HL-60 (cell line): Measurements from ENCODE around the gene MT1B.

ENCODE experiments used
- DNase-seq, 2 experiments: peaks; one replicate each; pipeline ENCODE4 v3.0.0-alpha.2; 2010 to 2020; ENCODE audit warnings: low read depth in 1 of 2, low spot score in 1 of 2
- H3K27ac ChIP-seq: fragments of 250-450 bp; sonication (Bioruptor Pico); replicated peaks from 2 replicates; pipeline ENCODE4 v1.5.1; 2020; ENCODE audit warnings: mild to moderate bottlenecking, moderate library complexity
- H3K27me3 ChIP-seq: fragments of 250-450 bp; sonication (Bioruptor Pico); 2 replicates; pipeline ENCODE4 v1.5.1; 2021; ENCODE audit warnings: mild to moderate bottlenecking, moderate library complexity; ENCODE audit not compliant: insufficient read depth, poor library complexity, severe bottlenecking
- H3K4me3 ChIP-seq: replicated peaks from 2 replicates; pipeline ENCODE4 v1.5.1; 2011; ENCODE audit warnings: mild to moderate bottlenecking, control low read depth, low read length; ENCODE audit not compliant: insufficient read depth
- GABPA ChIP-seq: IDR thresholded peaks from 2 replicates; pipeline ENCODE4 v1.6.1; 2012; ENCODE audit warnings: low read depth
- POLR2AphosphoS5 ChIP-seq: IDR thresholded peaks from 2 replicates; pipeline ENCODE4 v1.6.1; 2012; ENCODE audit warnings: low read depth
- SPI1 ChIP-seq: IDR thresholded peaks from 2 replicates; pipeline ENCODE4 v1.6.1; 2012; ENCODE audit warnings: low read depth, mild to moderate bottlenecking, borderline replicate concordance
- TF ChIP-seq, protein P1 (sequence below): IDR thresholded peaks from one replicate; pipeline ENCODE4 v1.5.1; 2011; ENCODE audit warnings: low read length, control low read depth, inconsistent platforms; ENCODE audit not compliant: insufficient read depth
- TF ChIP-seq, protein P2 (sequence below): IDR thresholded peaks from 2 replicates; pipeline ENCODE4 v1.6.1; 2012; ENCODE audit warnings: low read depth; ENCODE audit not compliant: insufficient replicate concordance

MT1B gene

DNA sequence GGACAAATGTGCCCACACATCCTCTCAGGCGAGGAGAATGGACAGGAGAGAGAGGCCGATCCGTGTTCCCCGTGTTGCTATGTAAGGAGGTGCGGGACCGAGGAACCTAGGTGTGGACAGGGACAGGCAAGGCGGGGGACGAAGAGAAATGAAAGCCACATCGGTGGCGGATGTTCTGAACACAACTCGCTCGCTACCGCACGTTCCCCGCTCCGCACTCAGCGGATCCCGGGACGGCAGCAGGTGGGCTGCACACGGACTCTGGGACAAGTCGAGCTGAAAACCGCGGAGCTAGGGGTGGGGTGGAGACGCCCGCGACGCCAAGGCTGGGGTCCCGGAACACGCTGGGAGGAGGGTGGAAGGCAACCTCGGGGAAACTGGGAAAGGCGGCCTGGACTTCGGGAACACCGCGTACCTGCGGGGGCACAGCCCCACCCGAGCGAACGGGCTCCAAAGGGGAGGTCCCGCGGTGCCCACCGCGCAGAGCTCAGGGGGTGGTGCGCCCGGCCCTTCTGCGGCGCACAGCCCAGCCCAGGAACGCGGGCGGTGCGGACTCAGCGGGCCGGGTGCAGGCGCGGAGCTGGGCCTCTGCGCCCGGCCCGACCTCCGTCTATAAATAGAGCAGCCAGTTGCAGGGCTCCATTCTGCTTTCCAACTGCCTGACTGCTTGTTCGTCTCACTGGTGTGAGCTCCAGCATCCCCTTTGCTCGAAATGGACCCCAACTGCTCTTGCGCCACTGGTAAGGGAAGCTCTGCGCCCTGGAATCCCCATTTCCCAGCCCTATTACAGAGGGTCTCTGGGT is 26.3 kb upstream of the MT1B start, which contains the start of gene MT1E:
MT1E (plus strand) TSS at position 642 of the 803 bp plus-strand sequence; CDS start at position 713, 71 bp downstream.
- H3K4me3 ChIP-seq = peak within 1 kb of the TSS; percentile 46
- no peak within 1 kb of the TSS; the same call in 1 of the 2 replicates for H3K27ac ChIP-seq
- TF ChIP-seq GABPA (no peak), POLR2AphosphoS5 (no peak), SPI1 (no peak)
- TF ChIP-seq, protein P1, sequence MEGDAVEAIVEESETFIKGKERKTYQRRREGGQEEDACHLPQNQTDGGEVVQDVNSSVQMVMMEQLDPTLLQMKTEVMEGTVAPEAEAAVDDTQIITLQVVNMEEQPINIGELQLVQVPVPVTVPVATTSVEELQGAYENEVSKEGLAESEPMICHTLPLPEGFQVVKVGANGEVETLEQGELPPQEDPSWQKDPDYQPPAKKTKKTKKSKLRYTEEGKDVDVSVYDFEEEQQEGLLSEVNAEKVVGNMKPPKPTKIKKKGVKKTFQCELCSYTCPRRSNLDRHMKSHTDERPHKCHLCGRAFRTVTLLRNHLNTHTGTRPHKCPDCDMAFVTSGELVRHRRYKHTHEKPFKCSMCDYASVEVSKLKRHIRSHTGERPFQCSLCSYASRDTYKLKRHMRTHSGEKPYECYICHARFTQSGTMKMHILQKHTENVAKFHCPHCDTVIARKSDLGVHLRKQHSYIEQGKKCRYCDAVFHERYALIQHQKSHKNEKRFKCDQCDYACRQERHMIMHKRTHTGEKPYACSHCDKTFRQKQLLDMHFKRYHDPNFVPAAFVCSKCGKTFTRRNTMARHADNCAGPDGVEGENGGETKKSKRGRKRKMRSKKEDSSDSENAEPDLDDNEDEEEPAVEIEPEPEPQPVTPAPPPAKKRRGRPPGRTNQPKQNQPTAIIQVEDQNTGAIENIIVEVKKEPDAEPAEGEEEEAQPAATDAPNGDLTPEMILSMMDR = no peak
- TF ChIP-seq, protein P2, sequence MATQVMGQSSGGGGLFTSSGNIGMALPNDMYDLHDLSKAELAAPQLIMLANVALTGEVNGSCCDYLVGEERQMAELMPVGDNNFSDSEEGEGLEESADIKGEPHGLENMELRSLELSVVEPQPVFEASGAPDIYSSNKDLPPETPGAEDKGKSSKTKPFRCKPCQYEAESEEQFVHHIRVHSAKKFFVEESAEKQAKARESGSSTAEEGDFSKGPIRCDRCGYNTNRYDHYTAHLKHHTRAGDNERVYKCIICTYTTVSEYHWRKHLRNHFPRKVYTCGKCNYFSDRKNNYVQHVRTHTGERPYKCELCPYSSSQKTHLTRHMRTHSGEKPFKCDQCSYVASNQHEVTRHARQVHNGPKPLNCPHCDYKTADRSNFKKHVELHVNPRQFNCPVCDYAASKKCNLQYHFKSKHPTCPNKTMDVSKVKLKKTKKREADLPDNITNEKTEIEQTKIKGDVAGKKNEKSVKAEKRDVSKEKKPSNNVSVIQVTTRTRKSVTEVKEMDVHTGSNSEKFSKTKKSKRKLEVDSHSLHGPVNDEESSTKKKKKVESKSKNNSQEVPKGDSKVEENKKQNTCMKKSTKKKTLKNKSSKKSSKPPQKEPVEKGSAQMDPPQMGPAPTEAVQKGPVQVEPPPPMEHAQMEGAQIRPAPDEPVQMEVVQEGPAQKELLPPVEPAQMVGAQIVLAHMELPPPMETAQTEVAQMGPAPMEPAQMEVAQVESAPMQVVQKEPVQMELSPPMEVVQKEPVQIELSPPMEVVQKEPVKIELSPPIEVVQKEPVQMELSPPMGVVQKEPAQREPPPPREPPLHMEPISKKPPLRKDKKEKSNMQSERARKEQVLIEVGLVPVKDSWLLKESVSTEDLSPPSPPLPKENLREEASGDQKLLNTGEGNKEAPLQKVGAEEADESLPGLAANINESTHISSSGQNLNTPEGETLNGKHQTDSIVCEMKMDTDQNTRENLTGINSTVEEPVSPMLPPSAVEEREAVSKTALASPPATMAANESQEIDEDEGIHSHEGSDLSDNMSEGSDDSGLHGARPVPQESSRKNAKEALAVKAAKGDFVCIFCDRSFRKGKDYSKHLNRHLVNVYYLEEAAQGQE = no peak
- peak; percentile 42 to 60 for DNase-seq
- peaks cover 21% of the 10 kb centered on the region for H3K27me3 ChIP-seq

DNA sequence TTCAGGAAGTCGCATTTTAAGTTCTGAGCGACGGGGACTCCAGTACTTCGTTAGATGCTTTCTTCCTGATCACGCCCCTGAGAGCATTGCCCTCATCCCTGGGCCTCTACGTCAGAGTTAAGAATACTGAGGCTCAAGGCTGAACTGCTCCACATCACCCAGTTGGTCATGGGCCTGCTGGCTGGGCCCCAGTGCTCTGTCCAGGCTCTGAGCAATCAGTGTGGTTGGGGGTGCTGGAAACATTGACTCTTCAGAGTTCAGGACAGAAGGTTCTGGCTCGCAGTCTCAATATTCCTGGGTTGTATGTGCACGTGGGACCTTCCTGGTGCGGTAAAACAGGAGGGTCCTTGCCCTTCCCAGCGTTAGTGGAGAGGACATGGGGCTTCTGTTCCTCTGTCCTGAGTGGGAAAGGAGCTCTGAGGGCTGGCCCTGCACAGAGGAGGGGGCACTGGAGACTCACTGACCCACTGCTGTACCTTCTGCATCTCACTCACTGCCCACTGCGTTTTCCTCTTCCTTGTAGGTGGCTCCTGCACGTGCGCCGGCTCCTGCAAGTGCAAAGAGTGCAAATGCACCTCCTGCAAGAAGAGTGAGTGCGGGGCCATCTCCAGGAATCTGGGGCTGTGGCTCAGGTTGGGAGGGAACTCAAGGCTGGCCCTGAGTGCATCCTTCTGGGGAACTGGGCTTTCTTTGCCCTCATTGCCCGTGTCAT is 25.6 kb upstream of the MT1B start:
- no peak for TF ChIP-seq SPI1
- TF ChIP-seq POLR2AphosphoS5 = no peak
- TF ChIP-seq, protein P2 = no peak
- TF ChIP-seq GABPA = no peak
- TF ChIP-seq, protein P1 = no peak
- Histone ChIP-seq H3K27me3 (peaks cover 29% of the 10 kb centered on the region), H3K27ac (no peak overlapping the region), H3K4me3 (peak overlapping the region; percentile 46)
- no peak for DNase-seq

DNA sequence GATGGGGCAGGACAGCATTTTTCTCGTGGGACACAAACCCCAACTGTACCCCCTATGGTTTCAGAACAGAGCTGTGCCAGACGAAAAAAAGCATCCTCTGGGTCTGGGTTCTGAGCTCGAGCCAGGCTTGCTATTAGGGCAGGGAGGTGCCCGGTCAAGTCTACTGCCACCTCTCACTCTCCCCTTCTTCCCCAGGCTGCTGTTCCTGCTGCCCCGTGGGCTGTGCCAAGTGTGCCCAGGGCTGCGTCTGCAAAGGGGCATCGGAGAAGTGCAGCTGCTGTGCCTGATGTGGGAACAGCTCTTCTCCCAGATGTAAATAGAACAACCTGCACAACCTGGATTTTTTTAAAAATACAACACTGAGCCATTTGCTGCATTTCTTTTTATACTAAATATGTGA is 25.0 kb upstream of the MT1B start:
- DNase-seq = no peak
- Histone ChIP-seq H3K27me3 (peaks cover 35% of the 10 kb centered on the region), H3K27ac (no peak overlapping the region), H3K4me3 (peak overlapping the region; percentile 46)
- TF ChIP-seq, protein P1 = no peak
- TF ChIP-seq SPI1 = no peak
- TF ChIP-seq POLR2AphosphoS5 = no peak
- no peak for TF ChIP-seq GABPA
- TF ChIP-seq, protein P2 = no peak
